ENCODE results near the gene BCL2. TPM values are rescaled to one million over a fixed set of nuclear protein-coding genes. Genes with fewer than 3 reads are reported as not detected.

BCL2 gene
- total RNA-seq, 1 donor from 2014 or later, result 4.9 TPM

DNA sequence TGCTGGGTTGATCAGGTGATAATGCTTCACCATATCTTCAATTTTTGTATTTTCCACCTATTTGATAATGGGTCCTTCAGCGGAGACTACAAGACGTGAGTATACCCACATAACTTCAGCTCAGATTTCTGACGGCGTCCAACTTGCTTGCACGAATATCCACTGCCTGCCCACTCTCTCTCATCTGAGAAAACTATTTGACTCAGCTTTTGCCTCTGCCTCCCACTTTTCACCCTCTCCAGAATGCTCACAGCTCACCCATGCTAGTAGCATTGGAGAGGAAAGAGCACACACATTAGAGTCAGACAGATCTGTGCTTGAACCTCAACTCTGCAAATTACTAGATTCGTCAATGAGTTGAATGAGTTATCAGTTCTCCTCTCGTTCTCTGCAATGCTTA, 166.8 kb downstream of the BCL2 start:
- H3K79me2 ChIP-seq (ENCODE audit: low read depth), result no peaks in the 10 kb centered on the region
- no peaks in the 10 kb centered on the region for H3K36me3 ChIP-seq
- Mint-ChIP-seq H3K4me1 (peaks cover 10% of the 10 kb centered on the region), H3K36me3 (no peaks in the 10 kb centered on the region), H3K27me3 (ENCODE audit: insufficient read depth, low read depth) (peaks cover 6% of the 10 kb centered on the region), H3K27ac (no peak overlapping the region), H3K4me3 (no peak overlapping the region), H3K9me3 (no peaks in the 10 kb centered on the region)
- DNase-seq (ENCODE audit: low spot score), result no peak
- no peak overlapping the region for H3K4me3 ChIP-seq
- H3K27me3 ChIP-seq, result no peaks in the 10 kb centered on the region
- no peaks in the 10 kb centered on the region for H3K9me3 ChIP-seq (ENCODE audit: low read depth)
- H3K27ac ChIP-seq, result no peak overlapping the region
- H4K20me1 ChIP-seq (ENCODE audit: low read depth), result no peaks in the 10 kb centered on the region
- H3K4me2 ChIP-seq, result no peak overlapping the region
- no peak overlapping the region for H3K9ac ChIP-seq
- H3K4me1 ChIP-seq, result no peaks in the 10 kb centered on the region
- H3F3A ChIP-seq (ENCODE audit: low read depth), result no peaks in the 10 kb centered on the region
- H2AFZ ChIP-seq (replicated peaks), result no peak overlapping the region
- TF ChIP-seq EZH2phosphoT487 (IDR thresholded peaks at IDR 0.05), result no peak
- TF ChIP-seq, protein P1, sequence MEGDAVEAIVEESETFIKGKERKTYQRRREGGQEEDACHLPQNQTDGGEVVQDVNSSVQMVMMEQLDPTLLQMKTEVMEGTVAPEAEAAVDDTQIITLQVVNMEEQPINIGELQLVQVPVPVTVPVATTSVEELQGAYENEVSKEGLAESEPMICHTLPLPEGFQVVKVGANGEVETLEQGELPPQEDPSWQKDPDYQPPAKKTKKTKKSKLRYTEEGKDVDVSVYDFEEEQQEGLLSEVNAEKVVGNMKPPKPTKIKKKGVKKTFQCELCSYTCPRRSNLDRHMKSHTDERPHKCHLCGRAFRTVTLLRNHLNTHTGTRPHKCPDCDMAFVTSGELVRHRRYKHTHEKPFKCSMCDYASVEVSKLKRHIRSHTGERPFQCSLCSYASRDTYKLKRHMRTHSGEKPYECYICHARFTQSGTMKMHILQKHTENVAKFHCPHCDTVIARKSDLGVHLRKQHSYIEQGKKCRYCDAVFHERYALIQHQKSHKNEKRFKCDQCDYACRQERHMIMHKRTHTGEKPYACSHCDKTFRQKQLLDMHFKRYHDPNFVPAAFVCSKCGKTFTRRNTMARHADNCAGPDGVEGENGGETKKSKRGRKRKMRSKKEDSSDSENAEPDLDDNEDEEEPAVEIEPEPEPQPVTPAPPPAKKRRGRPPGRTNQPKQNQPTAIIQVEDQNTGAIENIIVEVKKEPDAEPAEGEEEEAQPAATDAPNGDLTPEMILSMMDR (IDR thresholded peaks at IDR 0.05), result no peak
- no peak for TF ChIP-seq EZH2 (IDR thresholded peaks at IDR 0.05)

DNA sequence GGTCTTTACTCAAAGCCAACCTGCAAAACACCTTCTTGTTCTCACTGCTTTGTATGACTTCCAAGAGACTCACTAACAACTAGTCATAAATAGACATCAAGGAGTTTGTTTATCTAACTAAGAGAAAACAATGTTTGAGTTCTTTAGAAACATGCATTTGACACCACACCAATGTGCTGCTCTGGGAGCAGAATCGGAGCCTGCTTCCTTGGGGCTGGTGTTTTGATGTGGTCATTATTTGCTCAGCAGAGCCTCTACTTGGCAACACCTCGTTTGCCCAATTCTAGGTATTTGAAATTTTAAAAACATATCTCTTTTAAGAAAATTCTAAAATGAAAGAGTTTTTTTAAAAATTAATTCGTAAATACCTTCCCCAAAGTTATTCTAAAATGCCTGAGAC, 167.5 kb downstream of the BCL2 start:
- no peaks in the 10 kb centered on the region for H3K27me3 ChIP-seq
- H3K79me2 ChIP-seq (ENCODE audit: low read depth), result no peaks in the 10 kb centered on the region
- Mint-ChIP-seq H3K36me3 (no peaks in the 10 kb centered on the region), H3K9me3 (no peaks in the 10 kb centered on the region), H3K27me3 (ENCODE audit: insufficient read depth, low read depth) (peaks cover 6% of the 10 kb centered on the region), H3K4me1 (peaks cover 10% of the 10 kb centered on the region), H3K4me3 (no peak overlapping the region), H3K27ac (no peak overlapping the region)
- H3F3A ChIP-seq (ENCODE audit: low read depth), result no peaks in the 10 kb centered on the region
- H4K20me1 ChIP-seq (ENCODE audit: low read depth), result no peaks in the 10 kb centered on the region
- no peaks in the 10 kb centered on the region for H3K4me1 ChIP-seq
- DNase-seq (ENCODE audit: low spot score), result no peak
- no peak overlapping the region for H3K4me2 ChIP-seq
- H2AFZ ChIP-seq (replicated peaks), result no peak overlapping the region
- H3K36me3 ChIP-seq, result no peaks in the 10 kb centered on the region
- H3K9me3 ChIP-seq (ENCODE audit: low read depth), result no peaks in the 10 kb centered on the region
- no peak overlapping the region for H3K27ac ChIP-seq
- H3K4me3 ChIP-seq, result no peak overlapping the region
- TF ChIP-seq EZH2phosphoT487 (IDR thresholded peaks at IDR 0.05) (no peak), EZH2 (IDR thresholded peaks at IDR 0.05) (no peak)
- TF ChIP-seq, protein P1 (IDR thresholded peaks at IDR 0.05), result no peak
- no peak overlapping the region for H3K9ac ChIP-seq

DNA sequence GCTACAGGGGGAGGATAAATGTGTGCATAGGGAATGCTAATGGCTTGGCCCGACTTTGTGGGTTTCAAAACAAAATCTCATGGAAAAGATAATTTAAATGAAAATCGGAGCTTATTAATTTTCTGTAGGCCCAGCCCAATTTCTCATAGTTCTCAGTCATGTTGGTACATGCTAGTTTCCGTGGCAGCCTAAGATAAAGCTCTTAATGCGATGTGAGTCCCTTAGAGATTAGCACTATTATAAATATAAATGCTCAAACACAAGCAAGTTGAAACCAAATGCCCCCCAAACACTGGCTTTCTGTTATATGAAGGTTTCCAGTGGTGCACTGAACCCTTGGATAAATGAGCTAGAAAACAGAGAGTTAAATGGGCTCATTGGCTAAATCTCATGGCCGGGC, 168.0 kb downstream of the BCL2 start:
- no peak overlapping the region for H3K9ac ChIP-seq
- no peak overlapping the region for H3K4me3 ChIP-seq
- Mint-ChIP-seq H3K27me3 (ENCODE audit: insufficient read depth, low read depth) (peaks cover 6% of the 10 kb centered on the region), H3K4me3 (no peak overlapping the region), H3K36me3 (no peaks in the 10 kb centered on the region), H3K9me3 (no peaks in the 10 kb centered on the region), H3K4me1 (peaks cover 10% of the 10 kb centered on the region), H3K27ac (no peak overlapping the region)
- no peak overlapping the region for H3K27ac ChIP-seq
- no peaks in the 10 kb centered on the region for H3K79me2 ChIP-seq (ENCODE audit: low read depth)
- DNase-seq (ENCODE audit: low spot score), result no peak
- H3K27me3 ChIP-seq, result no peaks in the 10 kb centered on the region
- H4K20me1 ChIP-seq (ENCODE audit: low read depth), result no peaks in the 10 kb centered on the region
- H3F3A ChIP-seq (ENCODE audit: low read depth), result no peaks in the 10 kb centered on the region
- H3K36me3 ChIP-seq, result no peaks in the 10 kb centered on the region
- no peak overlapping the region for H2AFZ ChIP-seq (replicated peaks)
- TF ChIP-seq, protein P1 (IDR thresholded peaks at IDR 0.05), result no peak
- TF ChIP-seq EZH2phosphoT487 (IDR thresholded peaks at IDR 0.05), result no peak
- no peak for TF ChIP-seq EZH2 (IDR thresholded peaks at IDR 0.05)
- no peaks in the 10 kb centered on the region for H3K4me1 ChIP-seq
- H3K4me2 ChIP-seq, result no peak overlapping the region
- no peaks in the 10 kb centered on the region for H3K9me3 ChIP-seq (ENCODE audit: low read depth)
